Astrocyte (in vitro differentiated cells and primary cell): ENCODE results near the gene CTSL. TPM values are rescaled to one million over a fixed set of nuclear protein-coding genes. Genes with fewer than 3 reads are reported as not detected.

Experiments used
- DNase-seq: peaks from one replicate; pipeline ENCODE4 v3.0.0-alpha.2; 2010; ENCODE audit warnings: low read depth
- FAIRE-seq: peaks from 2 replicates; lab custom pipeline; 2011; peaks lifted over from hg19 to GRCh38; lab: Jason Lieb, UNC
- H2AFZ ChIP-seq: 2 replicates; pipeline ENCODE4 v1.6.0; 2012; ENCODE audit warnings: low read depth, low read length, inconsistent platforms
- H3K27ac ChIP-seq: 2 replicates; pipeline ENCODE4 v1.5.1; 2011; ENCODE audit warnings: low read depth, low read length, inconsistent platforms
- H3K27me3 ChIP-seq: 2 replicates; pipeline ENCODE4 v1.6.0; 2011; ENCODE audit warnings: low read length, inconsistent platforms; ENCODE audit not compliant: insufficient read depth
- H3K36me3 ChIP-seq: 2 replicates; pipeline ENCODE4 v1.5.1; 2011; ENCODE audit warnings: low read length, inconsistent platforms; ENCODE audit not compliant: insufficient read depth
- H3K4me1 ChIP-seq: 2 replicates; pipeline ENCODE4 v1.5.1; 2011; ENCODE audit warnings: low read length, inconsistent platforms; ENCODE audit not compliant: insufficient read depth
- H3K4me2 ChIP-seq: 2 replicates; pipeline ENCODE4 v1.6.0; 2012; ENCODE audit warnings: low read length, inconsistent platforms
- H3K4me3 ChIP-seq: 2 replicates; pipeline ENCODE4 v1.5.1; 2011; ENCODE audit warnings: low read depth, mild to moderate bottlenecking, low read length, inconsistent platforms; ENCODE audit not compliant: insufficient read depth
- H3K79me2 ChIP-seq: 2 replicates; pipeline ENCODE4 v1.6.0; 2012; ENCODE audit warnings: mild to moderate bottlenecking, low read length, inconsistent platforms; ENCODE audit not compliant: insufficient read depth
- H3K9ac ChIP-seq: 2 replicates; pipeline ENCODE4 v1.6.0; 2012; ENCODE audit warnings: mild to moderate bottlenecking, low read length, inconsistent platforms
- H3K9me3 ChIP-seq: 2 replicates; pipeline ENCODE4 v1.5.1; 2012; ENCODE audit warnings: low read depth, mild to moderate bottlenecking, low read length, inconsistent platforms; ENCODE audit not compliant: insufficient read depth
- H4K20me1 ChIP-seq: 2 replicates; pipeline ENCODE4 v1.6.0; 2012; ENCODE audit warnings: low read length, inconsistent platforms; ENCODE audit not compliant: insufficient read depth
- H3K27ac Mint-ChIP-seq: one replicate; pipeline ENCODE4 v1.8.0; 2021; ENCODE audit warnings: mild to moderate bottlenecking, mixed read lengths; ENCODE audit not compliant: unreplicated experiment
- H3K27me3 Mint-ChIP-seq: one replicate; pipeline ENCODE4 v1.8.0; 2021; ENCODE audit warnings: low read depth, mixed read lengths; ENCODE audit not compliant: unreplicated experiment
- H3K36me3 Mint-ChIP-seq: one replicate; pipeline ENCODE4 v1.8.0; 2021; ENCODE audit warnings: low read depth, mixed read lengths; ENCODE audit not compliant: unreplicated experiment
- H3K4me1 Mint-ChIP-seq: one replicate; pipeline ENCODE4 v1.8.0; 2021; ENCODE audit warnings: low read depth, mixed read lengths; ENCODE audit not compliant: unreplicated experiment
- H3K4me3 Mint-ChIP-seq: one replicate; pipeline ENCODE4 v1.8.0; 2021; ENCODE audit warnings: mild to moderate bottlenecking, moderate library complexity, mixed read lengths; ENCODE audit not compliant: unreplicated experiment
- H3K9me3 Mint-ChIP-seq: one replicate; pipeline ENCODE4 v1.8.0; 2021; ENCODE audit warnings: mild to moderate bottlenecking, mixed read lengths; ENCODE audit not compliant: unreplicated experiment
- EZH2 ChIP-seq: IDR thresholded peaks from 2 replicates; pipeline ENCODE4 v1.6.1; 2012; ENCODE audit warnings: mild to moderate bottlenecking, low read length, inconsistent platforms; ENCODE audit not compliant: insufficient read depth
- total RNA-seq: library from RNA; stranded (reverse); gene quantifications from 2 replicates; pipeline ENCODE4 v1.2.1, GENCODE V29; 2021
- TF ChIP-seq, protein P1 (sequence below): IDR thresholded peaks from 2 replicates; pipeline ENCODE4 v1.5.1; 2011; ENCODE audit warnings: low read depth, mild to moderate bottlenecking, inconsistent platforms, low read length, moderate library complexity; ENCODE audit not compliant: insufficient read depth

CTSL gene
- total RNA-seq, 1 donor from 2014 or later, result 94.9 TPM

DNA sequence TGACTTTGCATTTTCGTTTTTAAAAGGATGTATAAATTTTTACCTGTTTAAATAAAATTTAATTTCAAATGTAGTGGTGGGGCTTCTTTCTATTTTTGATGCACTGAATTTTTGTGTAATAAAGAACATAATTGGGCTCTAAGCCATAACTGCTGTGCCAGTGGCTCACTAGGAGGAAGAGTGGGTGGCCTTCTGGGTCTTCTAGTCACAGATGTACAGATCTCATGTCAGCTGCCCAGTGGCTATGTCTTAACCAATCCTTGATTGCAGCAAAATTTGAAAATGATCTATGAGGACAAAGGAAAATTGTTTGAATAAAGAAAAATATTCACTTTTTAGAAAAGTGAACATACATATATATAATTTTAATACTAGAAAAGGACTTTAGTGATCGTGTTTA lies 5.4 kb downstream of the CTSL start:
- no peak overlapping the region for H3K27ac ChIP-seq
- peaks cover 19% of the 10 kb centered on the region for H3K36me3 ChIP-seq
- DNase-seq (no peak), FAIRE-seq (no peak)
- H3K27me3 ChIP-seq, result no peaks in the 10 kb centered on the region
- H3K27me3 Mint-ChIP-seq, result peaks cover 12% of the 10 kb centered on the region
- H3K79me2 ChIP-seq, result peaks cover 3% of the 10 kb centered on the region
- no peaks in the 10 kb centered on the region for H3K9me3 ChIP-seq
- H3K4me1 ChIP-seq, result peaks cover 4% of the 10 kb centered on the region
- peaks cover 7% of the 10 kb centered on the region for H3K9me3 Mint-ChIP-seq
- H3K4me1 Mint-ChIP-seq, result no peaks in the 10 kb centered on the region
- H4K20me1 ChIP-seq, result no peaks in the 10 kb centered on the region
- H3K9ac ChIP-seq, result no peak overlapping the region
- H3K27ac Mint-ChIP-seq, result no peak overlapping the region
- peaks cover 11% of the 10 kb centered on the region for H3K36me3 Mint-ChIP-seq
- no peak overlapping the region for H2AFZ ChIP-seq
- H3K4me3 Mint-ChIP-seq, result no peak overlapping the region
- TF ChIP-seq EZH2, result no peak
- TF ChIP-seq, protein P1, sequence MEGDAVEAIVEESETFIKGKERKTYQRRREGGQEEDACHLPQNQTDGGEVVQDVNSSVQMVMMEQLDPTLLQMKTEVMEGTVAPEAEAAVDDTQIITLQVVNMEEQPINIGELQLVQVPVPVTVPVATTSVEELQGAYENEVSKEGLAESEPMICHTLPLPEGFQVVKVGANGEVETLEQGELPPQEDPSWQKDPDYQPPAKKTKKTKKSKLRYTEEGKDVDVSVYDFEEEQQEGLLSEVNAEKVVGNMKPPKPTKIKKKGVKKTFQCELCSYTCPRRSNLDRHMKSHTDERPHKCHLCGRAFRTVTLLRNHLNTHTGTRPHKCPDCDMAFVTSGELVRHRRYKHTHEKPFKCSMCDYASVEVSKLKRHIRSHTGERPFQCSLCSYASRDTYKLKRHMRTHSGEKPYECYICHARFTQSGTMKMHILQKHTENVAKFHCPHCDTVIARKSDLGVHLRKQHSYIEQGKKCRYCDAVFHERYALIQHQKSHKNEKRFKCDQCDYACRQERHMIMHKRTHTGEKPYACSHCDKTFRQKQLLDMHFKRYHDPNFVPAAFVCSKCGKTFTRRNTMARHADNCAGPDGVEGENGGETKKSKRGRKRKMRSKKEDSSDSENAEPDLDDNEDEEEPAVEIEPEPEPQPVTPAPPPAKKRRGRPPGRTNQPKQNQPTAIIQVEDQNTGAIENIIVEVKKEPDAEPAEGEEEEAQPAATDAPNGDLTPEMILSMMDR, result no peak
- H3K4me3 ChIP-seq, result no peak overlapping the region
- H3K4me2 ChIP-seq, result no peak overlapping the region

DNA sequence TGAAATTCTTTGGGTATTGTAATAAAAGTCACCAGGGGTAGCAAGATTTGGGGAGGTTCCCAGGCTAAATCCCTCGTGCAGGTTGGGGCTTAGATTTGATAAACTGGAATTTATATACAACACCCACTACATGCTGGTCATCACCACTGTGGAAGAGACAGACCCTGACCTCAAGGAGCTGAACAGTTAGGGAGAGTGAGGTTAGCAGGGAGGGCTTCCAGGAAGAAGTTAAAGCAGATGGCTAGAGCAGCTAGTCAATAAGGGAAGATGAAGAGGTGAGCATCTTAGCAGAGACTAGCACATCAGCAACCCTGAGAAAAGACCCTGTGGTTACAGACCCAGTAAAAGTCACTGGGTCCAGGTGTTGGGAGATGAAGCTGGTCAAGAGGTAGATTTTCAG lies 6.4 kb downstream of the CTSL start:
- no peaks in the 10 kb centered on the region for H3K9me3 ChIP-seq
- H3K4me3 ChIP-seq, result no peak overlapping the region
- Mint-ChIP-seq H3K36me3 (peaks cover 11% of the 10 kb centered on the region), H3K27me3 (peaks cover 12% of the 10 kb centered on the region), H3K4me3 (no peak overlapping the region), H3K9me3 (peaks cover 7% of the 10 kb centered on the region), H3K27ac (no peak overlapping the region), H3K4me1 (no peaks in the 10 kb centered on the region)
- FAIRE-seq (no peak), DNase-seq (no peak)
- no peaks in the 10 kb centered on the region for H4K20me1 ChIP-seq
- no peaks in the 10 kb centered on the region for H3K4me1 ChIP-seq
- H2AFZ ChIP-seq, result no peak overlapping the region
- H3K27me3 ChIP-seq, result no peaks in the 10 kb centered on the region
- no peak overlapping the region for H3K9ac ChIP-seq
- H3K36me3 ChIP-seq, result peaks cover 19% of the 10 kb centered on the region
- TF ChIP-seq, protein P1, result no peak
- no peak for TF ChIP-seq EZH2
- H3K27ac ChIP-seq, result no peak overlapping the region
- no peak overlapping the region for H3K4me2 ChIP-seq
- H3K79me2 ChIP-seq, result no peaks in the 10 kb centered on the region

DNA sequence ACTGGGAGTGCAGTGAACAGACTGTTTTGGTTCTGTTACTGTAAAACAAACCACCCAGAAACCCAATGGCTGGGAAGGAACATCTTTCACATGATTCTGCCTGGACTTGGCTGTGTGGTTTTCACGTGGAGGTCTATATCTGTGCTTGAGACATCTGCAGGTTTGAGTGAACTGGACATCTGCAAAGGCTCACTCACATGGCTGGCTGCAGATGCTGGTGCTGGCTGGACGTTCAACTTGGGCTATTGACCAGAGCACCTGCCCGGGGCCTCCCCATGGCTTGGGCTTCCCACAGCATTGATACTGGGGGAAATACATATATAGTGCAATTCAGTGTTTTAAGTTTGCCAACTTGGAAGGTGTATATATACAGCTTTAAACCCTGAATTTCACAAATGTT lies 6.8 kb downstream of the CTSL start:
- Histone ChIP-seq H4K20me1 (no peaks in the 10 kb centered on the region), H3K4me2 (no peak overlapping the region), H3K9ac (no peak overlapping the region), H3K79me2 (no peaks in the 10 kb centered on the region), H3K4me1 (no peaks in the 10 kb centered on the region), H3K36me3 (peaks cover 19% of the 10 kb centered on the region), H3K4me3 (no peak overlapping the region), H3K9me3 (no peaks in the 10 kb centered on the region), H3K27me3 (no peaks in the 10 kb centered on the region), H3K27ac (no peak overlapping the region), H2AFZ (no peak overlapping the region)
- H3K36me3 Mint-ChIP-seq, result peaks cover 11% of the 10 kb centered on the region
- FAIRE-seq, result no peak
- H3K4me1 Mint-ChIP-seq, result no peaks in the 10 kb centered on the region
- peaks cover 12% of the 10 kb centered on the region for H3K27me3 Mint-ChIP-seq
- no peak overlapping the region for H3K27ac Mint-ChIP-seq
- H3K9me3 Mint-ChIP-seq, result peaks cover 7% of the 10 kb centered on the region
- H3K4me3 Mint-ChIP-seq, result no peak overlapping the region
- TF ChIP-seq EZH2, result no peak
- TF ChIP-seq, protein P1, result no peak
- DNase-seq, result no peak
